ENCODE measurements around the gene RNF125. TPM values are rescaled to one million over a fixed set of nuclear protein-coding genes. Genes with fewer than 3 reads are reported as not detected.

RNF125 gene
- total and polyA plus RNA-seq, 9 of the 15 experiments (the other 6 are each of a cell fraction or from before 2014, with no cell fraction given), result 0.01 to 0.29 (median 0.07) TPM; not detected in 1

DNA sequence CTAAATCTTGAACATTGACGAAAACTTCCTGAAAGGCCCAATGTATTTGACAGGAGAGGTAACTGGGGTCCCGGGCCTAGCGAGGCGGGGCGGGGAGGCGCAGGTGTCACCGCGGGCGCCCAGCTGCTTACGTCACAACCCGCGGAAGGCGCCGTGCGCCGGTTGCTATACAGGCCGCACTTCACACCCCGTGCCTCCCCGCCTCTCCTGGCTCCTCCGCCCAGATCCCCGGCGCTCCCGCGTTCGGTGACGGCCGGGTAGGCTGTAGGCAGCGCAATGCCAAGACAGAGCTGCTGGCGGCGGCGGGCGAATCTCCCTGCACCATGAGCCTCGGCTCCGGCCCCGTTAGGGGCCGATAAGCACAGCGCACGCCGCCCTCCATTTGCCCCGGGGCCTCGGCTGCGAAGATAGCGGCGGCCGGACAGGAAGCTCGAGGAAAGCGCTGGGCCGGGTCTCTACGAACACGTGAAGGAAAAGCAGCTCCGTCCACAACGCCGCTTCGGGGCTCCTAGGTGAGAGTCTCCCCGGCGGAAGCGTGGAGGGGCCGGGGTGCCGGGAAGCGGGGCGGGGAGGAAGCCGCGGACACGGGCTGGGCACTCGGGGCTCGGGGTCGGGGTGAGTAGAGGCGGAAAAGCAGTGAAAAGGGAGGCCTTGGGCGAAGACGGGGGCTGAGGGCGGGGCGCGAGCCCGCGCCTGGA, 73.2 kb downstream of the RNF125 start, which contains the start of gene RNF138 (continued):
- TF ChIP-seq, protein P1, sequence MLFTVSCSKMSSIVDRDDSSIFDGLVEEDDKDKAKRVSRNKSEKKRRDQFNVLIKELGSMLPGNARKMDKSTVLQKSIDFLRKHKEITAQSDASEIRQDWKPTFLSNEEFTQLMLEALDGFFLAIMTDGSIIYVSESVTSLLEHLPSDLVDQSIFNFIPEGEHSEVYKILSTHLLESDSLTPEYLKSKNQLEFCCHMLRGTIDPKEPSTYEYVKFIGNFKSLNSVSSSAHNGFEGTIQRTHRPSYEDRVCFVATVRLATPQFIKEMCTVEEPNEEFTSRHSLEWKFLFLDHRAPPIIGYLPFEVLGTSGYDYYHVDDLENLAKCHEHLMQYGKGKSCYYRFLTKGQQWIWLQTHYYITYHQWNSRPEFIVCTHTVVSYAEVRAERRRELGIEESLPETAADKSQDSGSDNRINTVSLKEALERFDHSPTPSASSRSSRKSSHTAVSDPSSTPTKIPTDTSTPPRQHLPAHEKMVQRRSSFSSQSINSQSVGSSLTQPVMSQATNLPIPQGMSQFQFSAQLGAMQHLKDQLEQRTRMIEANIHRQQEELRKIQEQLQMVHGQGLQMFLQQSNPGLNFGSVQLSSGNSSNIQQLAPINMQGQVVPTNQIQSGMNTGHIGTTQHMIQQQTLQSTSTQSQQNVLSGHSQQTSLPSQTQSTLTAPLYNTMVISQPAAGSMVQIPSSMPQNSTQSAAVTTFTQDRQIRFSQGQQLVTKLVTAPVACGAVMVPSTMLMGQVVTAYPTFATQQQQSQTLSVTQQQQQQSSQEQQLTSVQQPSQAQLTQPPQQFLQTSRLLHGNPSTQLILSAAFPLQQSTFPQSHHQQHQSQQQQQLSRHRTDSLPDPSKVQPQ (CRISPR knock-in tag; IDR thresholded peaks at IDR 0.05; ENCODE audit: borderline replicate concordance), result no peak
- TF ChIP-seq MCM2 (IDR thresholded peaks at IDR 0.05; ENCODE audit: low read depth), result no peak
- TF ChIP-seq ZC3H4 (CRISPR knock-in tag; IDR thresholded peaks at IDR 0.05; ENCODE audit: borderline replicate concordance), result no peak
- peak; percentile 100 for TF ChIP-seq L3MBTL2 (IDR thresholded peaks at IDR 0.05)
- 0 out of 2 replicates have a peak, but pooled peaks have one; percentile 38 for TF ChIP-seq ZFPM2 (CRISPR knock-in tag; IDR thresholded peaks at IDR 0.05)
- TF ChIP-seq MIER1 (IDR thresholded peaks at IDR 0.05; ENCODE audit: low read depth), result no peak
- no peak for TF ChIP-seq TSC22D4 (tag; IDR thresholded peaks at IDR 0.05)
- peak; percentile 95 for TF ChIP-seq POLR2G (IDR thresholded peaks at IDR 0.05; ENCODE audit: low read depth, low read length)
- no peak for TF ChIP-seq TCF7L2 (IDR thresholded peaks at IDR 0.05; ENCODE audit: low read depth, low read length)
- TF ChIP-seq BRF1 (IDR thresholded peaks at IDR 0.05; ENCODE audit: borderline replicate concordance, extremely low read depth, insufficient read length), result no peak
- peak; percentile 46; the same call in 1 of the 2 replicates for TF ChIP-seq DPF2 (IDR thresholded peaks at IDR 0.05)
- no peak for TF ChIP-seq PTTG1 (tag; IDR thresholded peaks at IDR 0.05; ENCODE audit: low read depth)
- TF ChIP-seq SMAD2 (IDR thresholded peaks at IDR 0.05; ENCODE audit: low read depth, low read length), result no peak
- TF ChIP-seq BRF2 (IDR thresholded peaks at IDR 0.05; ENCODE audit: borderline replicate concordance, insufficient read depth, insufficient read length), result no peak
- no peak for TF ChIP-seq MCM7 (IDR thresholded peaks at IDR 0.05)
- TF ChIP-seq JUND (IDR thresholded peaks at IDR 0.05; ENCODE audit: borderline replicate concordance, low read depth, low read length), result peak; percentile 37; the same call in 1 of the 2 replicates
- peak; percentile 44; the same call in 1 of the 3 replicates for TF ChIP-seq JUND (tag; IDR thresholded peaks at IDR 0.05; ENCODE audit: borderline replicate concordance, low read depth, low read length)
- peak; percentile 48; the same call in 1 of the 2 replicates for TF ChIP-seq ERF (CRISPR knock-in tag; IDR thresholded peaks at IDR 0.05)
- no peak for TF ChIP-seq DIDO1 (tag; IDR thresholded peaks at IDR 0.05; ENCODE audit: low read depth)
- no peak for TF ChIP-seq POU5F1 (IDR thresholded peaks at IDR 0.05; ENCODE audit: borderline replicate concordance, low read depth, low read length, partially characterized antibody)
- TF ChIP-seq, protein P2, sequence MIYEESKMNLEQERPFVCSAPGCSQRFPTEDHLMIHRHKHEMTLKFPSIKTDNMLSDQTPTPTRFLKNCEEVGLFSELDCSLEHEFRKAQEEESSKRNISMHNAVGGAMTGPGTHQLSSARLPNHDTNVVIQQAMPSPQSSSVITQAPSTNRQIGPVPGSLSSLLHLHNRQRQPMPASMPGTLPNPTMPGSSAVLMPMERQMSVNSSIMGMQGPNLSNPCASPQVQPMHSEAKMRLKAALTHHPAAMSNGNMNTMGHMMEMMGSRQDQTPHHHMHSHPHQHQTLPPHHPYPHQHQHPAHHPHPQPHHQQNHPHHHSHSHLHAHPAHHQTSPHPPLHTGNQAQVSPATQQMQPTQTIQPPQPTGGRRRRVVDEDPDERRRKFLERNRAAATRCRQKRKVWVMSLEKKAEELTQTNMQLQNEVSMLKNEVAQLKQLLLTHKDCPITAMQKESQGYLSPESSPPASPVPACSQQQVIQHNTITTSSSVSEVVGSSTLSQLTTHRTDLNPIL (CRISPR knock-in tag; IDR thresholded peaks at IDR 0.05), result no peak
- TF ChIP-seq CBX8 (IDR thresholded peaks at IDR 0.05; ENCODE audit: borderline replicate concordance, extremely low read depth, low read depth, low read length, poor library complexity, severe bottlenecking), result no peak
- peak; percentile 41; the same call in 1 of the 2 replicates for TF ChIP-seq NBN (IDR thresholded peaks at IDR 0.05; ENCODE audit: low read depth)
- no peak for TF ChIP-seq KDM2B (CRISPR knock-in tag; IDR thresholded peaks at IDR 0.05)
